Measurements from ENCODE around the gene PABPC1L.

PABPC1L gene

DNA sequence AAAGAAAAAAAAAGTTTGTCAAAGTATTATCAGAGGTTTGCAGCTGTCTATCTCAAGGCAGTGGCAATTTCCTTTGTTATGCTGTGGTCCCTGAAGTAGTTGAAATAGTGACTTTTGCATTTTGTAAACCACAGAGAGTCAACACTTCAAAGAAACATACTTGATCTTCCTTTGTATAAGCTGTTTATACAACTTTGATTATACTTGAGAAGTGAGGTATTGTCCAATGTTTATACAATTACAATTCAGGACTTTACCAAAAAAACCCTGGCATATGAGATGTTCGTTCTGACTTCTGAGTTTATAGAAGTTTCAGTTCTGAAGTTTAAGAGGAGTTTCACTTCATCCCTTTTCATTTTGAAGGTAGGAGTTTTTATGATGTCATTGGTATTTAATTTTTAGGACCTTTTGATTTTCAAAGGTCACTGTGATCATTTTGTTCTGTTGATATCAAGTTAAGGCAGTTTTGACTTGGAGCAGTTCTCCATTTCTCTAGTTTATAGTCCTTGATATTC lies 60.4 kb downstream of the PABPC1L start:
- no peak for DNase-seq

- DNase-seq = no peak
Observed at GRCh38 chr20:44973053-44973452, 63.2 kb downstream of the PABPC1L start.

GRCh38 chr20:44976698-44977097 lies 66.8 kb downstream of the PABPC1L start:
- DNase-seq = no peak

DNA sequence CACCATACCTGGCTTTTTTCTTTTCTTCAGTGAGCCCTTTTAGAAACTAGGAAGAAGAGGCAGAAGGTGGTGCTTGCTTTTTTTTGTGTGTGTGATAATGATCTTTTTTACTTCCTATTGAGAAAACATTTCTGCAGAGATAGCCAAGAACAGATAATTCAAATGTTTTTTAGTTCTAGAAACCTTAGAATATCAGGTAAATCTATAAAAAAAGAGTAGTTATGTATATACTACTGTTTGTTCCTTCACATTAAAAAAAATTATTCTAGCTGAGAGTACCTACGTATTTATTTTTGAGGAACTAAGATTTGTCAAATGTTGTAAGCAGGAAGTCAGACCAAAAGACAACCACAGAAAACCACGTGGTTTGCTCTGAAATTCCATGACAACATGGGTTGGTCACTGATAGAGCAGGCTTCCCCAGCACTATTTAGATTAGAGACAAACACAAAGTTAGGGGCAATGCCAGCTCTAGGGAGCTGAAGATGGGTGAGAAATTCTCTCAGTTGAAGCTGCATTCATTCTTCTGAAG lies 69.3 kb downstream of the PABPC1L start:
- no peak for DNase-seq

DNA sequence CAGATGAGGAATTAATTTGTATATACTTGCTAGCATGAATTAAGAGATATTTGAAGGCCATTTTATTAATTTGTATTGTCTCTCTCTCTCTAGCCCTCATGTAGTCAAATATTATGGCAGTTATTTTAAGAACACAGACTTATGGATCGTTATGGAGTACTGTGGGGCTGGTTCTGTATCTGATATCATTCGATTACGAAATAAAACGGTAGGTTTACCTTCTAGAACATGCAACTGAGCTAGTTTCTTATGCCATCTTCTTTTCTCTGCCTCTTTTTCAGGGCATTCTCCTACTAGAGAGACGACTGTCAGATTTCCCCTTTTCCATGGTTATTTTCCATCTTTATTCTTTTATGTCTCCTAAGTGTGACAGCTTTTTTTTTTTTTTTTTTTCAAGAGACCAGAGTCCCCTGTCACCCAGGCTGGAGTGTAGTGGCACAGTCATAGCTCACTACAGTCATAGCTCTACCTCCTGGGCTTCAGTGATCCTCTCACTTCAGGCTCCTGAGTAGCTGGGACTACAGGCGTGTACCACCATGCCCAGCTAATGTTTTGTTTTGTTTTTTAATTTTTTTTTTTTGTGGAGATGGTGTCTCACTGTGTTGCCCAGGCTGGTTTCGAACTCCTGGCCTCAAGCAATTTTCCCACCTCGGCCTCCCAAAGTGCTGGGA lies 72.0 kb downstream of the PABPC1L start:
- no peak for DNase-seq

- no peak for DNase-seq
Observed at GRCh38 chr20:44983093-44983674, 73.3 kb downstream of the PABPC1L start.

- no peak for DNase-seq
Observed at GRCh38 chr20:44988631-44989171, 78.8 kb downstream of the PABPC1L start.

Measured in NCI-H146 (cell line).